ENCODE measurements around the gene AMER2.

AMER2 gene

GRCh38 chr13:25157681-25158080 is 14.4 kb downstream of the AMER2 start:
- in situ Hi-C loops (cut with HindIII; ENCODE audit: low sequenced_read_pairs), result no loop called here

- in situ Hi-C loops (cut with HindIII; ENCODE audit: low sequenced_read_pairs), result no loop called here
Observed at GRCh38 chr13:25153736-25154135, 18.4 kb downstream of the AMER2 start.

GRCh38 chr13:25151626-25152195 is 20.4 kb downstream of the AMER2 start:
- in situ Hi-C loops (cut with HindIII; ENCODE audit: low sequenced_read_pairs), result no loop called here

- in situ Hi-C loops (cut with HindIII; ENCODE audit: low sequenced_read_pairs), result no loop called here
Observed at GRCh38 chr13:25149711-25150110, 22.4 kb downstream of the AMER2 start.

- in situ Hi-C loops (cut with HindIII; ENCODE audit: low sequenced_read_pairs), result no loop called here
Observed at GRCh38 chr13:25148402-25148771, 23.7 kb downstream of the AMER2 start.

- in situ Hi-C loops (cut with HindIII; ENCODE audit: low sequenced_read_pairs), result no loop called here
Observed at GRCh38 chr13:25147638-25148401, 24.3 kb downstream of the AMER2 start.

GRCh38 chr13:25143706-25144105 is 28.4 kb downstream of the AMER2 start:
- in situ Hi-C loops (cut with HindIII; ENCODE audit: low sequenced_read_pairs), result no loop called here

- in situ Hi-C loops (cut with HindIII; ENCODE audit: low sequenced_read_pairs), result no loop called here
Observed at GRCh38 chr13:25141042-25141441, 31.0 kb downstream of the AMER2 start.

- in situ Hi-C loops (cut with HindIII; ENCODE audit: low sequenced_read_pairs), result no loop called here
Observed at GRCh38 chr13:25137788-25138115, 34.3 kb downstream of the AMER2 start.

GRCh38 chr13:25136880-25137787 is 35.0 kb downstream of the AMER2 start:
- in situ Hi-C loops (cut with HindIII; ENCODE audit: low sequenced_read_pairs), result no loop called here

GRCh38 chr13:25135896-25136295 is 36.2 kb downstream of the AMER2 start:
- in situ Hi-C loops (cut with HindIII; ENCODE audit: low sequenced_read_pairs), result no loop called here

GRCh38 chr13:25132751-25133390 is 39.2 kb downstream of the AMER2 start:
- in situ Hi-C loops (cut with HindIII; ENCODE audit: low sequenced_read_pairs), result no loop called here

- in situ Hi-C loops (cut with HindIII; ENCODE audit: low sequenced_read_pairs), result no loop called here
Observed at GRCh38 chr13:25131881-25132420, 40.1 kb downstream of the AMER2 start.

GRCh38 chr13:25130944-25131343 is 41.1 kb downstream of the AMER2 start:
- in situ Hi-C loops (cut with HindIII; ENCODE audit: low sequenced_read_pairs), result no loop called here

- in situ Hi-C loops (cut with HindIII; ENCODE audit: low sequenced_read_pairs), result no loop called here
Observed at GRCh38 chr13:25118378-25118905, 53.6 kb downstream of the AMER2 start.

GRCh38 chr13:25117312-25117711 is 54.8 kb downstream of the AMER2 start:
- in situ Hi-C loops (cut with HindIII; ENCODE audit: low sequenced_read_pairs), result no loop called here

GRCh38 chr13:25116044-25116443 is 56.0 kb downstream of the AMER2 start:
- in situ Hi-C loops (cut with HindIII; ENCODE audit: low sequenced_read_pairs), result no loop called here

- in situ Hi-C loops (cut with HindIII; ENCODE audit: low sequenced_read_pairs), result no loop called here
Observed at GRCh38 chr13:25114220-25114619, 57.9 kb downstream of the AMER2 start.

GRCh38 chr13:25112695-25113255 is 59.3 kb downstream of the AMER2 start:
- in situ Hi-C loops (cut with HindIII; ENCODE audit: low sequenced_read_pairs), result no loop called here
